ENCODE data around the gene MYOCD. TPM values are rescaled to one million over a fixed set of nuclear protein-coding genes. Genes with fewer than 3 reads are reported as not detected.

The MYOCD gene, protein sequence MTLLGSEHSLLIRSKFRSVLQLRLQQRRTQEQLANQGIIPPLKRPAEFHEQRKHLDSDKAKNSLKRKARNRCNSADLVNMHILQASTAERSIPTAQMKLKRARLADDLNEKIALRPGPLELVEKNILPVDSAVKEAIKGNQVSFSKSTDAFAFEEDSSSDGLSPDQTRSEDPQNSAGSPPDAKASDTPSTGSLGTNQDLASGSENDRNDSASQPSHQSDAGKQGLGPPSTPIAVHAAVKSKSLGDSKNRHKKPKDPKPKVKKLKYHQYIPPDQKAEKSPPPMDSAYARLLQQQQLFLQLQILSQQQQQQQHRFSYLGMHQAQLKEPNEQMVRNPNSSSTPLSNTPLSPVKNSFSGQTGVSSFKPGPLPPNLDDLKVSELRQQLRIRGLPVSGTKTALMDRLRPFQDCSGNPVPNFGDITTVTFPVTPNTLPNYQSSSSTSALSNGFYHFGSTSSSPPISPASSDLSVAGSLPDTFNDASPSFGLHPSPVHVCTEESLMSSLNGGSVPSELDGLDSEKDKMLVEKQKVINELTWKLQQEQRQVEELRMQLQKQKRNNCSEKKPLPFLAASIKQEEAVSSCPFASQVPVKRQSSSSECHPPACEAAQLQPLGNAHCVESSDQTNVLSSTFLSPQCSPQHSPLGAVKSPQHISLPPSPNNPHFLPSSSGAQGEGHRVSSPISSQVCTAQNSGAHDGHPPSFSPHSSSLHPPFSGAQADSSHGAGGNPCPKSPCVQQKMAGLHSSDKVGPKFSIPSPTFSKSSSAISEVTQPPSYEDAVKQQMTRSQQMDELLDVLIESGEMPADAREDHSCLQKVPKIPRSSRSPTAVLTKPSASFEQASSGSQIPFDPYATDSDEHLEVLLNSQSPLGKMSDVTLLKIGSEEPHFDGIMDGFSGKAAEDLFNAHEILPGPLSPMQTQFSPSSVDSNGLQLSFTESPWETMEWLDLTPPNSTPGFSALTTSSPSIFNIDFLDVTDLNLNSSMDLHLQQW
- 1 to 10 TPM in 2 of 3 donors, under 1 TPM in 1; 0.64 to 2.6 (median 1.5) TPM for total RNA-seq

DNA sequence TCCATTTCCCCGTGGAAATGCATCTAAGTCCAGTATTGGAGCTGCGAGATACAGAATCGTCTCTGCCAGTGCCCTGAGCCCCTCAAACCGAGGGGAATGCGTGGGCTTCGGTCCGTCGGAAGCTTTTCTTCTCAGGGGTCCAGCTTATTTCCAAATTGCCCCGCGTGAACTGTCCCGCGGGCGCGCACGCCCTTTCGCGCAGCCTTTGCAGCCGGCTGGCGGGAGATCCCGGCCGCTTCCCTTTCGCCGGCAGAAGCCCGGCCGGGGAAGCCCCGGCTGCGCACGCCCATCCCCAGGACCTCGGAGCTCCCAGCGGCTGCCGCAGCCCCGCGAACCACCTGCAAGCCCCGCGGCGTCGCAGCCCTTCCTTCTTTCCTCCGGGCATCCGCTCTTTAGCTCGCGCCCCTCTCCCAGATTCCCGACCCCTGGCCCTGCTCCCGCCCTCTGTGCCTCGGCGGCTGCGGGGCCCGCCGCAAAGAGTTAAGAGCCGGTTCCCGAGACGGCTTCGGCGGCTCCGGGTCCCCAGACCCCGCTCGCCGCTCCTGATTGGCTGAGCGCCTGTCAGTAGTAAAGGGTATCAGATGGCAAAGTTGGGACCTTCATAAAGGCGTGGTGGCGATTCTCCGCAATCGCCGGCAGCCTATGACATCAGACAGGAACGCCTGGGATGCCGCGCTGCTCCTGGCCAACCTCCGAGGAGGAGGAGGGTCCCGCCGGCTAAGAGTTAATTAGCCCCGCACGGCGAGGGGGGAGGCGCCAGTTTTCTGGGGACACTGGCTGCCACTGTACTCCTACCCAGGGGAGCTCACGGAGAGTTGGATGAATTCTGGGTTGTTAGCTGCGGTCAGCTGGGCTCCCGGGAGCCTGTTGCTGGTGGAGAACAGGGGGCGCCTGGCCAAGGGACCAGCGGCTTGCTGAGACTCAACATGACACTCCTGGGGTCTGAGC, at the start of gene MYOCD:
TSS of gene MYOCD (plus strand) at position 628 of the 948 bp plus-strand sequence. CDS start at position 927, 299 bp downstream.
- TF ChIP-seq POLR2AphosphoS5 (IDR thresholded peaks at IDR 0.05): no peak
- TF ChIP-seq POLR2A (IDR thresholded peaks at IDR 0.05): no peak
- TF ChIP-seq, protein P1, sequence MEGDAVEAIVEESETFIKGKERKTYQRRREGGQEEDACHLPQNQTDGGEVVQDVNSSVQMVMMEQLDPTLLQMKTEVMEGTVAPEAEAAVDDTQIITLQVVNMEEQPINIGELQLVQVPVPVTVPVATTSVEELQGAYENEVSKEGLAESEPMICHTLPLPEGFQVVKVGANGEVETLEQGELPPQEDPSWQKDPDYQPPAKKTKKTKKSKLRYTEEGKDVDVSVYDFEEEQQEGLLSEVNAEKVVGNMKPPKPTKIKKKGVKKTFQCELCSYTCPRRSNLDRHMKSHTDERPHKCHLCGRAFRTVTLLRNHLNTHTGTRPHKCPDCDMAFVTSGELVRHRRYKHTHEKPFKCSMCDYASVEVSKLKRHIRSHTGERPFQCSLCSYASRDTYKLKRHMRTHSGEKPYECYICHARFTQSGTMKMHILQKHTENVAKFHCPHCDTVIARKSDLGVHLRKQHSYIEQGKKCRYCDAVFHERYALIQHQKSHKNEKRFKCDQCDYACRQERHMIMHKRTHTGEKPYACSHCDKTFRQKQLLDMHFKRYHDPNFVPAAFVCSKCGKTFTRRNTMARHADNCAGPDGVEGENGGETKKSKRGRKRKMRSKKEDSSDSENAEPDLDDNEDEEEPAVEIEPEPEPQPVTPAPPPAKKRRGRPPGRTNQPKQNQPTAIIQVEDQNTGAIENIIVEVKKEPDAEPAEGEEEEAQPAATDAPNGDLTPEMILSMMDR (IDR thresholded peaks at IDR 0.05): no peak
- Histone ChIP-seq H3K27me3 (peaks cover 0 to 45% of the 10 kb centered on the region in 2 donors), H3K4me3 (peak within 1 kb of the TSS; percentile 42 to 71 (median 53)), H3K27ac (no peak within 1 kb of the TSS), H3K36me3 (no peaks in the 10 kb centered on the region), H3K9me3 (no peaks in the 10 kb centered on the region), H3K4me1 (no peaks in the 10 kb centered on the region)
- DNase-seq (ENCODE audit: low spot score in 2 of 2): no peak
- intact Hi-C loops (cut with DNase I; ENCODE audit: low total_unique reads): loop anchor here (10.0 kb wide), 1 partner anchor 111 kb away; no protein-coding TSS in a partner anchor

DNA sequence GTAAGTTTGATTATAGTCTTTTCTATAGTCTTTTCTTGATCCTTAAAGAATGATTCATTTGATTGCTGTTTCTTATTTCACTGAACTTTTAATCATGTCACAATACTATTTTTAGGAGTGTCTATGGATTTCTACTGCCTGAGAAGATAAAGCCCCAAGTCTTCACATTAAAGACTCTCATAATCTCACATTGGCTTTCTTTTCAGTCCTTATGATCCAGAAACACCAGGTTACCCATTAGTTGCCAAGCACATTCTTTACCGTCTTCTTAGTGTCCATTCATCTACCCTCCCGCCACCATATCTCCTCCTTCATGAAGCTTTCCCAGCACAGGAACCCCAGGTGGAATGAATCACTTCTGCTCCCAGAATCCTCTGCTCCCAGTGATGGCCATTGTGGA, 49.5 kb upstream of the MYOCD start:
- no peak for DNase-seq (ENCODE audit: low spot score in 2 of 2)
- Histone ChIP-seq H3K27me3 (no peaks in the 10 kb centered on the region), H3K36me3 (no peaks in the 10 kb centered on the region), H3K4me3 (no peak overlapping the region), H3K9me3 (no peaks in the 10 kb centered on the region), H3K4me1 (no peaks in the 10 kb centered on the region), H3K27ac (no peak overlapping the region)
- intact Hi-C loops (cut with DNase I; ENCODE audit: low total_unique reads): no loop called here
- TF ChIP-seq POLR2AphosphoS5 (IDR thresholded peaks at IDR 0.05) (no peak), POLR2A (IDR thresholded peaks at IDR 0.05) (no peak)
- TF ChIP-seq, protein P1 (IDR thresholded peaks at IDR 0.05): no peak

DNA sequence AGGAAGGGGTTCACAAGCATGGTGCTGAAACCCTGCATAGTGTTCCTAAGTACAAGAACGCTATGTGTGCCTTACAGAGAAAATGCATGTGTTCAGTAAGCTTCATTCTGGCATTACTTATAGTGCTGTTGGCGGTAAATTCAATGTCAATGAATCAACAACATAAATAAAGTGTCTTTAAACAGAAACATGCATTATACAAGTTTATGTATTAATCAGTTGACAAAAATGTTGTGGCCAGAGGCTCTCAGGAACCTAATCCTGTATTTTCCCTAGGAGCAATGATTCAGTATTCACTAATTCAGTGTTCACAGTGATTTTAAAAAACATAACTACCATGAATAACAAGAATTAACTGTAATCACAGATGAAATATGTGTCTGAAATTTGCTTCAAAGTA, 47.1 kb upstream of the MYOCD start:
- Histone ChIP-seq H3K27me3 (no peaks in the 10 kb centered on the region), H3K9me3 (no peaks in the 10 kb centered on the region), H3K4me1 (no peaks in the 10 kb centered on the region), H3K27ac (no peak overlapping the region), H3K36me3 (no peaks in the 10 kb centered on the region), H3K4me3 (no peak overlapping the region)
- no peak for DNase-seq (ENCODE audit: low spot score in 2 of 2)
- TF ChIP-seq POLR2AphosphoS5 (IDR thresholded peaks at IDR 0.05) (no peak), POLR2A (IDR thresholded peaks at IDR 0.05) (no peak)
- TF ChIP-seq, protein P1 (IDR thresholded peaks at IDR 0.05): no peak
- intact Hi-C loops (cut with DNase I; ENCODE audit: low total_unique reads): no loop called here

DNA sequence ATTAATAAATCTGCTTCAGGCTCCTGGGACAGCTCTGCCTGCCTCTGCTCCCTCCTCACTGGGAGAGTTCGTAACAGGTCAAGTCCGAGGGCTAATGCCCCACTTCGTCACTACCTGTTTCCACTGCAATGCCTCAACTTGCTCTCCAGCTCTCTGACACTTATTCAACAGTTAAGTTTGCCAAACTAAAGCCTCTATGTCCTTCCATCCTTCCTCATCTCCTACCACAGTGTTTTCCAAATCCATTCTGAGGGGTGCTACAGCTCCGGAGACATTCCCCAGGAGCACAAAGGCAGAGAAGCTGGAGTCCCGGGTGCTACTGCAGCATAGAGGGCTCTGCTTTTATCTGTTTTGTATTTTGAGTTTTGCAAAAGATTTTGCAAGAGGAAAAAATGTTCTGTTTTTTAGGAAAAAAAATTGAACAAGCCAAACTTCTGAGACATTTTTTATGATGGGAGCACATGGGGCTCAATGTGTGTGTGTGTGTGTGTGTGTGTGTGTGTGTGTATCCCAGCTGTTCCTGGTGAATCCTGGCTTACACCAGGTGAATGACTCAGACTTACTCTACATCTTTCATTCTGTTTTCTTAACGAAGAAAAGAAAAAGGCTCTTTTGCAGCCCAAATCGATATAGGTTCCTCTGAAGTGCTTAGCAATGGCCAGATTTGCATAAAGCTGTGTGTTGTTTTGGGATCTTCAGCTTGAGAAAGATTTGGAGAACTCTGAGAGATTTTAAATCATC, 46.1 kb upstream of the MYOCD start:
- no peak for DNase-seq (ENCODE audit: low spot score in 2 of 2)
- no peaks in the 10 kb centered on the region for H3K27me3 ChIP-seq
- no peaks in the 10 kb centered on the region for H3K36me3 ChIP-seq
- intact Hi-C loops (cut with DNase I; ENCODE audit: low total_unique reads): no loop called here
- no peaks in the 10 kb centered on the region for H3K4me1 ChIP-seq
- no peak for TF ChIP-seq POLR2AphosphoS5 (IDR thresholded peaks at IDR 0.05)
- TF ChIP-seq, protein P1 (IDR thresholded peaks at IDR 0.05): no peak
- no peak for TF ChIP-seq POLR2A (IDR thresholded peaks at IDR 0.05)
- no peak overlapping the region for H3K4me3 ChIP-seq
- H3K27ac ChIP-seq: peak overlapping the region in 1 of 2 donors; percentile 52
- H3K9me3 ChIP-seq: no peaks in the 10 kb centered on the region
